Measurements from ENCODE around the gene ISM2. TPM values are rescaled to one million over a fixed set of nuclear protein-coding genes. Genes with fewer than 3 reads are reported as not detected.

The ISM2 gene
- total RNA-seq, 1 experiment from 2014 or later = 2.6 TPM

GRCh38 chr14:77490347-77490986 is 8.1 kb downstream of the ISM2 start:
- ChIA-PET CTCF (interaction anchor here (0.6 kb wide), 1 partner anchor 93 kb away, joined by 4 read pairs; no protein-coding TSS in a partner anchor), POLR2A (no interaction called here)
- H3K36me3 ChIP-seq (ENCODE audit: control insufficient read depth, insufficient read depth, low read length) = no peaks in the 10 kb centered on the region
- BruUV-seq (replicated peaks) = no TSS peak
- in situ Hi-C loops (cut with HindIII; ENCODE audit: low pct_unique_long_range_greater_than_20kb, low sequenced_read_pairs) (no loop called here), intact Hi-C loops (cut with micrococcal nuclease; ENCODE audit: unreplicated experiment) (no loop called here)
- no peak overlapping the region for H3K4me3 ChIP-seq (ENCODE audit: low read depth in 2 of 2, low read length in 2 of 2)
- ATAC-seq = no peak
- no peak for TF ChIP-seq CTCF (IDR thresholded peaks at IDR 0.05)
- no peak for TF ChIP-seq TCF7L2 (IDR thresholded peaks at IDR 0.05; ENCODE audit: low read depth, low read length)
- TF ChIP-seq SIN3A (IDR thresholded peaks at IDR 0.05; ENCODE audit: borderline replicate concordance, insufficient read depth, low read depth, low read length) = no peak
- TF ChIP-seq POLR2AphosphoS5 (IDR thresholded peaks at IDR 0.05; ENCODE audit: low read depth, low read length) = no peak
- TF ChIP-seq REST (IDR thresholded peaks at IDR 0.05; ENCODE audit: insufficient read depth in 1 of 2, low read depth in 2 of 2, low read length in 1 of 2) = no peak
- no peaks in the 10 kb centered on the region for H3K4me1 ChIP-seq (ENCODE audit: control insufficient read depth, insufficient read depth, low read length)
- DNase-seq (ENCODE audit: low read depth, low spot score) = no peak
- H3K27me3 ChIP-seq (ENCODE audit: control insufficient read depth, insufficient read depth, low read length) = no peaks in the 10 kb centered on the region
- H3K9me3 ChIP-seq (ENCODE audit: control insufficient read depth, insufficient read depth, low read depth, low read length) = no peaks in the 10 kb centered on the region
- H3K27ac ChIP-seq (ENCODE audit: low read length) = no peak overlapping the region

GRCh38 chr14:77489041-77489440 is 9.6 kb downstream of the ISM2 start:
- no peaks in the 10 kb centered on the region for H3K36me3 ChIP-seq (ENCODE audit: control insufficient read depth, insufficient read depth, low read length)
- ATAC-seq (no peak), DNase-seq (ENCODE audit: low read depth, low spot score) (no peak)
- in situ Hi-C loops (cut with HindIII; ENCODE audit: low pct_unique_long_range_greater_than_20kb, low sequenced_read_pairs) = no loop called here
- H3K9me3 ChIP-seq (ENCODE audit: control insufficient read depth, insufficient read depth, low read depth, low read length) = no peaks in the 10 kb centered on the region
- no peak overlapping the region for H3K27ac ChIP-seq (ENCODE audit: low read length)
- H3K4me3 ChIP-seq (ENCODE audit: low read depth in 2 of 2, low read length in 2 of 2) = no peak overlapping the region
- intact Hi-C loops (cut with micrococcal nuclease; ENCODE audit: unreplicated experiment) = no loop called here
- POLR2A ChIA-PET = no interaction called here
- H3K4me1 ChIP-seq (ENCODE audit: control insufficient read depth, insufficient read depth, low read length) = no peaks in the 10 kb centered on the region
- TF ChIP-seq CTCF (IDR thresholded peaks at IDR 0.05) = no peak
- TF ChIP-seq REST (IDR thresholded peaks at IDR 0.05; ENCODE audit: insufficient read depth in 1 of 2, low read depth in 2 of 2, low read length in 1 of 2) = no peak
- TF ChIP-seq POLR2AphosphoS5 (IDR thresholded peaks at IDR 0.05; ENCODE audit: low read depth, low read length) = no peak
- TF ChIP-seq TCF7L2 (IDR thresholded peaks at IDR 0.05; ENCODE audit: low read depth, low read length) = no peak
- CTCF ChIA-PET = no interaction called here
- no peaks in the 10 kb centered on the region for H3K27me3 ChIP-seq (ENCODE audit: control insufficient read depth, insufficient read depth, low read length)
- no TSS peak for BruUV-seq (replicated peaks)
